HG02642 (cell line): Measurements from ENCODE around the gene ATP1A2.

ENCODE experiments used
- ATAC-seq: cut with Tn5 transposase; IDR thresholded peaks from one replicate; pipeline ENCODE4 v1.9.1; 2021; ENCODE audit warnings: mild to moderate bottlenecking; ENCODE audit not compliant: unreplicated experiment, poor library complexity

ATP1A2 gene

DNA sequence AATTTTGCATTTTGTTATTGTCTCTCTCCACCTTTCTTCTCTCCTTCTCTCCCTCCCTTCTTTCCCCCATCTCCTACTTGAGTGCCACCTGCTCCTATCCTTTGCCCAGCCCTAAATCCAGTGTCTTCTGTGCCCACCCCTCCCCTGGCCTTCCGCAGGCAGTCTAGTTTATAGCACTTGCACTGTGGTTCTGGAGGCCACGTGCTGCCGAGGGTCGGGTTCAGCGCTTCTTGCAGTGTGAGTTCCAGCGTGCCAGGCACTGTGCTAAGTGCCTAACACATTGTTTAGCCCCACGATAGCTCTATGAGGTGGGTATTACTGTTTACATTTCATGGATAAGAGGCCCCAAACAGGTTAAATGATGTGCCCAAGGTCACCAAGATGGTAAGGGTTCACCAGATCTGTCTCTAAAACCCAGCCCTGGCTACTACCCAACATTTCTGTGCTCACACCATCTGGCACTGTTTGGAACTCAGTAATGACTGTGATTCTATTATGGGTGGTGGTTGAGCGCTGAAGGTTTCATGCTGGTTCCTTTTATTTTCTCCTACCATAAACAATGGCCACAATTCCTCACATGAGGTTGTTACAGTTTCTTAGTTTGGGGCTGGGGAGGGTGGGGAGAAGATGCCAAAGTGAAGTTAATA, 21.8 kb downstream of the ATP1A2 start:
- no peak for ATAC-seq

GRCh38 chr1:160139840-160140239, 24.3 kb downstream of the ATP1A2 start:
- no peak for ATAC-seq

DNA sequence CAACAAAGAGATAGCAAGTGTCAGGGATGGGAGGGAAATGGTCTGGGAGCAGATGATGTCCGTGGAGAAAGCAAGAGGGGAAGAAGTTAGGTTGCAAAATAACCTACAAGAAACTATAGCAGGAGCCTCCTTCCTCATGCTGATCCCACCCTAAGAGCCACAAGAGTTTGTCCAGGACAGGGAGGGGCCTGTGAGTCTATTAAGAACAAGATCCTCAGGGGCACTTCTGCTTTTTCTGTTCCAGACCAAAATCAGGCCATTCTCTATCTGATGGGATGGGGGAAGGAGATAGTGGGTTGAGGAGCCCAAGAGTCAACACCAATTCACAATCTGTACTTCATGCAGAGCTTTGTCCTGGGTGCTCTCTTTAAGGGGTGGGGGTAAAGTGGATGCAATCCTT, 28.1 kb downstream of the ATP1A2 start:
- no peak for ATAC-seq

DNA sequence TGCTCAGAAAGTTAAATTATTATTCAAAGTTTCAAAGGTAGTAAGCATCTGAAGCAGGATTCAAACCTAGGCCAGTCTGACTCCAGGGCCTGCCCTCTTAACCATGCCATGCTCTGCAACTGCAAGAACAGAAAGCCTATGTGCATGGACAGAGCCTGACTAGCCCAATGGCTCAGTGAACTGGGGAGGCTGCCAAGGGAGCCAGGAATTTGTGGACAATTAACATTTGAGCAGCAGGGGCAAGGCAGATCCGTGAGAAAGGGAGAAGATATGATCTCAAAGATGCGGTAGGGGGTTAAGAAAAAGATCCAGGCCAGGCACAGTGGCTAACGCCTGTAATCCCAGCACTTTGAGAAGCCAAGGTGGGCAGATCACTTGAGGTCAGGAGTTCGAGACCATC, 29.4 kb downstream of the ATP1A2 start:
- no peak for ATAC-seq

DNA sequence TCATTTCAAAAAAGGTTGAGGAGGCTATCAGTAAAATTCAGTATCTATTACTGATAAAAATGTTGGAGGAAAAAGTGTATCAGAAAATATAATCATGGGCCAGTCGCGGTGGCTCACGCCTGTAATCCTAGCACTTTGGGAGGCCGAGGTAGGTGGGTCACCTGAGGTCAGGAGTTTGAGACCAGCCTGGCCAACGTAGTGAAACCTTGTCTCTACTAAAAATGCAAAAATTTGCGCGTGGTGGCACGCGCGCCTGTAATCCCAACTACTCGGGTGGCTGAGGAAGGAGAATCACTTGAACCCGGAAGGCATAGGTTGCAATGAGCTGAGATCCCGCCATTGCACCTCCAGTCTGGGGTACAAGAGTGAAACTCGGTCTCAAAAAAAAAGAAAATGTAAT, 30.5 kb downstream of the ATP1A2 start:
- no peak for ATAC-seq

- no peak for ATAC-seq
Observed at GRCh38 chr1:160148121-160148520, 32.6 kb downstream of the ATP1A2 start.

GRCh38 chr1:160149233-160149632, 33.7 kb downstream of the ATP1A2 start:
- ATAC-seq: no peak

DNA sequence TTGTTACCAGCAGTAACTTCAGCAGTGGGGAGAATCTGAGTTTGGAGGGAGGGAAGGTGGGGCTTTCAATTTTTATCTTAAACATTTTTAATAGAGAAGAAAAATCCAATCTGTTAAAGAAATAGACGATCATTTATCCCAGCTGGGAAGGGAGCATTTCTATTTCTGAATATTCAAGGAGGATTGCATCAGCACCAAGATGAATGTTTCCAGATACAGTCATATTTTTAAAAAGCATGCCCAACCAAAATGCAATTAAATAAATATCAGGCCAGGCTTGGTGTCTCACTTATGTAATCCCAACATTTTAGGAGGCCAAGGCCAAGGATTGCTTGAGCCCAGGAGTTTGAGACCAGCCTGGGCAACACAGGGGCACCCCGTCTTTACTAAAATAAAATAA, 34.2 kb downstream of the ATP1A2 start:
- no peak for ATAC-seq

DNA sequence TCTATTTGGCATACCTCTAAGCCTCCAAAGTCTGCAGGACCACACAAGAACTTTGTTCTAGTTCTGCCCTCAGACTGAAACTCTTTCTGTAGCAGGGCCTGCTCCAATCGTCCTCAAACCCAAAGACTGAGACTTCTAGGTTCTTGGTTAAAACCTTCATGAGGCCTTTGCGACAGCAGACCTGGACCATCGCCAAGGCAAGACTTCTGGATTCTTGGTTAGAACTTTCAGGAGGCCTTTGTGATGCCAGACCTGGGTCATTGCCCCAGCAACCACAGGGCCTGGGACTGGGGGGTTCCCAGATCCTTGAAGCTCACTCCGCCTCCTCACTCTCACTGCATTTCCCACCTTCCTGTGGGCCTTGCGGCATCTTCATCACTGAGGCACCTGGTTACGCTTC, 35.7 kb downstream of the ATP1A2 start, which contains the start of gene ATP1A4:
TSS of gene ATP1A4 (plus strand) at position 301 of the 400 bp plus-strand sequence. CDS start 438 bp downstream, outside the sequence.
- no peak for ATAC-seq

GRCh38 chr1:160154790-160155189, 39.2 kb downstream of the ATP1A2 start:
- no peak for ATAC-seq

- no peak for ATAC-seq
Observed at GRCh38 chr1:160156361-160156760, 40.8 kb downstream of the ATP1A2 start.

DNA sequence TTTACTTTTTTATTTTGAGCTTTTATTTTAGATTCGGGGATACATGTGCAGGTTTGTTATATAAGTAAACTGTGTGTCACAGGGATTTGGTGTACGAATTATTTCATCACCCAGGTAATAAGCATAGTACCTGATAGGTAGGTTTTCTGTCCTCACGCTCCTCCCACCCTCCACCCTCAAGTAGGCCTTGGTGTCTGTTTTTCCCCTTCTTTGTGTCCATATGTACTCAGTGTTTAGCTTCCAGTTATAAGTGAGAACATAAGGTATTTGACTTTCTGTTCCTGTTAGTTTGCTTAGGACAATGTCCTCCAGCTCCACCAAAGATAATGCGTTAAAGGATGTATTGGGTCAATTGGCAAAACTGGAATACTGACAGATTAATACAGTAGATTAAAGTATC, 41.6 kb downstream of the ATP1A2 start:
- no peak for ATAC-seq

DNA sequence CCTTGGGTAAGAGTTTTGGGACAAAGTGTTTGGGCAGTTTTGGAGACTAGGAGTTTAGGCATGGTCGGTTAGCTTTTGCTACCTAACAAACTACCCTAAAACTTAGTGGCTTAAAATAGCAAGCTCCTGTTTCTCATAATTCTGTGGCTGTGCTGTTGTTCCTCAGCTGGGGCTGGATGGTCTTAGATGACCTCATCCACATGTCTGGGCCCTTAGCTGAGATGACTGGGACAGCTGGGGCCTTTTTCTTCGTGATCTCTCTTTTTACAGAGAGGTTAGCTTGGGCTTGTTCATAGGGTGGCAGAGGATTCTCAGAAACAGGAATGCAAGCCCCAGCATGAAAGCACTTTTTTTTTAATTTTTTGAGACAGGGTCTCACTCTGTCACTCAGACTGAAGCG, 42.5 kb downstream of the ATP1A2 start:
- no peak for ATAC-seq

DNA sequence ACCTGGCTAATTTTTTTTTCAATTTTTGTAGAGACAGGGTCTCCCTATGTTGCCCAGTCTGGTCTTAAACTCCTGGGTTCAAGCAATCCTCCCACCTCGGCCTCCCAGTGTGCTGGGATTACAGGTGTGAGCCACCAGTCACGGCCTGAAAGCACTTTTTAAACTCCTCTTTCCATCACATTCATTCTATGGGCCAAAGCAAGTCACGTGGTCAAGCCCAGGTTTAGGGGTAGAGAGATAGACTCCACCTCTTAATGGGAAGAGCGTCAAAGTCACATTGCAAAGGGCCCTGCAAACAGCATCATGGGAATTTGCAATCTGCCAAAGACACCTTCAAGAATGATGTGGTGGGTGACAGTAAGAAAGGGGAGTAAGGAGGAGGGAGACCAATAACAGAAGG, 43.0 kb downstream of the ATP1A2 start:
- no peak for ATAC-seq

DNA sequence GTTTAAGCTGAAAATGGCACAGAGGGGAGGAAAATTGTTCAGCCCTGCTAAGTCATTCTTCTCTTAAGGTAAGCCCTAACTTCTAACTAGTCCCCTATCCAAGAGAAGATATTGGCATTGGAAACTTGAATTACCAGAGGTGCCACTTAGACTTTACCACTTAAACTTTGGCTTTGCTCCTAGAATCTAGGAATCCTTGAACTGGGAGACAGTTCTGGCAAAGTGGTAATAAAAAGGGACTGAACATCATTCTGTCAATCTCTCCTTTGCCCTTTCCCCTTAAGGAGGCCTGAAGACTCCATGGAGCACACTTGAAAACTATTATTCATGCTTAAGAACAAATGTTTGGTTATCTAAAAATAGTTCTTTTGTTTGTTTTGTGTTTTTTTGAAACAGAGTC, 44.3 kb downstream of the ATP1A2 start:
- ATAC-seq: no peak

DNA sequence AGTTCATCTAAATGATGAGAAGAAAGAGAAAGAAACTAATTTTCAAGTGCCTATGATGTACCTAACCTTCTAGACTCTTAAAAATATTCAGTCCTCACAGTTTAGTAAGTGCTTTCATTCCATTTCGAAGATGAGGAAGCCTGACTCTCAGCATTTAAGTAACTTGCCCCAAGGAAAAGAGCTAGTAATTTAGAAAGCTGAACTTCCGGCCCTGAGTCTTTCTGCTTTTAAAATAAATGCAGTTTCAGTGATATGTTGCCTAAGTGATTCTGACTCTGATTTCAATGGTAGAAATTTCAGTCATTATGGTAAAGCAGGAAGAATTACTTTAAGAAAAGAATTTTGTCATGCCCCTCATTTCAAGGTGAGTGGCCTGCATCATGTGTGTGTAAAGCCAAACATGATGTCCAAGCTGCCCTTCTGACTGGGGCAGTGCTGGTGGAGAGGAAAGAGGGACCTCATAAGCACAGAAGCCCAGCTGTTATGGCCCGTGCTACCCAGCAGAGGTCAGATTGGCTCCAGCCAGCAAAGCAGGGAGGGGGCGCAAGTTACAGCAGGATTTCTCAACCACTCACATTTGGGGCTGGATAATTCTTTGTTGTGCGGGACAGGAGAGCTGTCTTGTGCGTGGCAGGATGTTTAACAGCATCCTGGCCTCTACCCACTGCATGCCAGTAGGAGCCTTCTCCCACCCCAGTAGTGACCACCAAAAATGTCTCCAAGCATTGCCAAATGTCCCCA, 46.6 kb downstream of the ATP1A2 start:
- ATAC-seq: no peak

- ATAC-seq: no peak
Observed at GRCh38 chr1:160162931-160163330, 47.4 kb downstream of the ATP1A2 start.

- no peak for ATAC-seq
Observed at GRCh38 chr1:160163615-160164014, 48.1 kb downstream of the ATP1A2 start.

GRCh38 chr1:160164121-160164520, 48.6 kb downstream of the ATP1A2 start:
- ATAC-seq: no peak

DNA sequence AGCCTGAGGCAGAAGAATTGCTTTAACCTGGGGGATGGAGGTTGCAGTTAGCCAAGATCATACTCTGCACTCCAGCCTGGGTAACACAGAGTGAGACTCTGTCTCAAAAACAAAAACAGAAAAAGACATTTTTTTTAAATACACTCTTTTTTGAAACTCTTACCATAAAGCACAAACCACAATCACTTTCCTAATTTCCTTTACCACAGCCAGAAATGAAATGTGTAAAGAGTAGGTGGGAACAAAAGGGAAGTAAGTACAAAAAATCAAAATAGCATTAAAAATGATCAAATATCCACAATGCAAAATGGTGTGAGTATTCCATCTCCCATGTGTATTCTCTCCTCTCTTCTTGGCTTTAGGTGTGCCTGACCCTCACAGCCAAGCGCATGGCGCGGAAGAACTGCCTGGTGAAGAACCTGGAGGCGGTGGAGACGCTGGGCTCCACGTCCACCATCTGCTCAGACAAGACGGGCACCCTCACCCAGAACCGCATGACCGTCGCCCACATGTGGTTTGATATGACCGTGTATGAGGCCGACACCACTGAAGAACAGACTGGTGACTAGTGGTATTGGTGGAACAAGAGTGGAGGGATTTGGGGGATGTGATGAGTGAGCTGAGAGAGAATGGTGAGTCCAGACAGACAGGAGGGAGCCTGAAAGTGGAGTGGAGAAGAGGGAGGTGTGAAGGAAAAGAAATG, 50.8 kb downstream of the ATP1A2 start:
- no peak for ATAC-seq

DNA sequence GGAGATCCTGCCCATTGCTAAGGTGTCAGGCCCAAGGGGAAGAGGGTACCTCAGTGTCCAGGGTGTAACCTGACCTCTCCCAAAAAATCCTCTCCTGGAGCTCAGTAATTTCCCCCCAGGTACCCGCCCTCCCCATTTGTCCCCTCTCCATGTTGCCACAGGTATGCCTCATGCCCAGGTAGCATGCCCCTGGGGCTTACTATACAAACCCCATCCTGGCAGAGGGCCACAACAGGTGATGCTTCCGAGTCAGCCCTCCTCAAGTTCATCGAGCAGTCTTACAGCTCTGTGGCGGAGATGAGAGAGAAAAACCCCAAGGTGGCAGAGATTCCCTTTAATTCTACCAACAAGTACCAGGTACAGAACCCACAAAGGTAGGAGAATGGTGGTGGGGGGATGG, 51.5 kb downstream of the ATP1A2 start:
- ATAC-seq: no peak
